Stimulated activated CD4-positive, alpha-beta T cell treated with anti-CD3 and anti-CD28 coated beads, Interleukin-1b, Interleukin-23, amount 100 ng/mL, for 48 hours (primary cell): ENCODE data around the gene DDX1.

Source experiments
- DNase-seq: peaks from one replicate; pipeline ENCODE4 v3.0.0-alpha.2; 2020

DDX1 gene

GRCh38 chr2:15647622-15648590 lies 56.2 kb downstream of the DDX1 start:
- no peak for DNase-seq

GRCh38 chr2:15648593-15649525 lies 57.2 kb downstream of the DDX1 start:
- DNase-seq, result no peak

GRCh38 chr2:15649561-15650255 lies 58.0 kb downstream of the DDX1 start:
- no peak for DNase-seq

- no peak for DNase-seq
Observed at GRCh38 chr2:15650616-15651366, 59.1 kb downstream of the DDX1 start.

- DNase-seq, result no peak
Observed at GRCh38 chr2:15651367-15651727, 59.7 kb downstream of the DDX1 start.

GRCh38 chr2:15652252-15652651 lies 60.6 kb downstream of the DDX1 start:
- DNase-seq, result no peak

- no peak for DNase-seq
Observed at GRCh38 chr2:15652801-15653200, 61.1 kb downstream of the DDX1 start.

GRCh38 chr2:15653806-15654726 lies 62.4 kb downstream of the DDX1 start:
- no peak for DNase-seq

GRCh38 chr2:15654727-15655073 lies 63.0 kb downstream of the DDX1 start:
- no peak for DNase-seq

GRCh38 chr2:15655123-15655887 lies 63.6 kb downstream of the DDX1 start:
- DNase-seq, result no peak

GRCh38 chr2:15656090-15656489 lies 64.4 kb downstream of the DDX1 start:
- no peak for DNase-seq

- DNase-seq, result no peak
Observed at GRCh38 chr2:15657759-15658158, 66.1 kb downstream of the DDX1 start.

GRCh38 chr2:15658911-15659310 lies 67.2 kb downstream of the DDX1 start:
- DNase-seq, result no peak

GRCh38 chr2:15660491-15661294 lies 69.0 kb downstream of the DDX1 start:
- DNase-seq, result no peak

- no peak for DNase-seq
Observed at GRCh38 chr2:15661295-15661569, 69.6 kb downstream of the DDX1 start.

- no peak for DNase-seq
Observed at GRCh38 chr2:15662026-15662425, 70.4 kb downstream of the DDX1 start.

GRCh38 chr2:15662579-15662978 lies 70.9 kb downstream of the DDX1 start:
- DNase-seq, result no peak

- no peak for DNase-seq
Observed at GRCh38 chr2:15663802-15664201, 72.1 kb downstream of the DDX1 start.

- no peak for DNase-seq
Observed at GRCh38 chr2:15664273-15665066, 72.8 kb downstream of the DDX1 start.
